Activated CD4-positive, alpha-beta memory T cell treated with anti-CD3 and anti-CD28 coated beads, Interleukin-2, amount 10 ng/mL, durations not matched to agents 7 days and 5 days (primary cell): Measurements from ENCODE around the gene TNFRSF19. TPM values are rescaled to one million over a fixed set of nuclear protein-coding genes. Genes with fewer than 3 reads are reported as not detected.

Experiments
- CTCF ChIA-PET: fragments of 350-600 bp; sonication (Branson Sonifier 250); formaldehyde crosslinking; loops from one replicate; lab custom pipeline; 2021; ENCODE audit warnings: antibody characterized with exemption, inconsistent platforms; lab: Charles Lee
- POLR2A ChIA-PET: fragments of 350-600 bp; sonication (Branson Sonifier 250); formaldehyde crosslinking; loops from one replicate; lab custom pipeline; 2021; ENCODE audit warnings: antibody characterized with exemption; lab: Charles Lee
- DNase-seq: peaks from one replicate; pipeline ENCODE4 v3.0.0-alpha.2; 2020
- H3K27ac Mint-ChIP-seq: one replicate; pipeline ENCODE4 v1.8.0; 2021; ENCODE audit warnings: mild to moderate bottlenecking, mixed read lengths
- H3K27me3 Mint-ChIP-seq: one replicate; pipeline ENCODE4 v1.8.0; 2021; ENCODE audit warnings: mixed read lengths
- H3K36me3 Mint-ChIP-seq: one replicate; pipeline ENCODE4 v1.8.0; 2021; ENCODE audit warnings: low read depth, mixed read lengths
- H3K4me1 Mint-ChIP-seq: one replicate; pipeline ENCODE4 v1.8.0; 2021; ENCODE audit warnings: mixed read lengths
- H3K4me3 Mint-ChIP-seq: one replicate; pipeline ENCODE4 v1.8.0; 2021; ENCODE audit warnings: mild to moderate bottlenecking, mixed read lengths
- H3K9me3 Mint-ChIP-seq: one replicate; pipeline ENCODE4 v1.8.0; 2021; ENCODE audit warnings: mixed read lengths
- total RNA-seq, 2 experiments: library from RNA; stranded (reverse); gene quantifications; one replicate each; pipeline ENCODE4 v1.2.3, GENCODE V29; 2021

The TNFRSF19 gene
- total RNA-seq, 2 experiments from 2014 or later = 0.33 to 0.45 TPM

GRCh38 chr13:23615395-23616081, 45.3 kb downstream of the TNFRSF19 start:
- Mint-ChIP-seq H3K27me3 (peaks cover 29% of the 10 kb centered on the region), H3K36me3 (no peaks in the 10 kb centered on the region), H3K4me3 (no peak overlapping the region), H3K27ac (no peak overlapping the region), H3K9me3 (no peaks in the 10 kb centered on the region), H3K4me1 (no peaks in the 10 kb centered on the region)
- ChIA-PET POLR2A (no interaction called here), CTCF (no interaction called here)
- DNase-seq = no peak

GRCh38 chr13:23616228-23616627, 46.0 kb downstream of the TNFRSF19 start:
- Mint-ChIP-seq H3K4me3 (no peak overlapping the region), H3K27me3 (peaks cover 29% of the 10 kb centered on the region), H3K4me1 (no peaks in the 10 kb centered on the region), H3K27ac (no peak overlapping the region), H3K9me3 (no peaks in the 10 kb centered on the region), H3K36me3 (no peaks in the 10 kb centered on the region)
- ChIA-PET CTCF (no interaction called here), POLR2A (no interaction called here)
- no peak for DNase-seq

- CTCF ChIA-PET = no interaction called here
- H3K4me1 Mint-ChIP-seq = no peaks in the 10 kb centered on the region
- H3K27ac Mint-ChIP-seq = no peak overlapping the region
- POLR2A ChIA-PET = no interaction called here
- DNase-seq = no peak
- H3K4me3 Mint-ChIP-seq = no peak overlapping the region
- peaks cover 26% of the 10 kb centered on the region for H3K27me3 Mint-ChIP-seq
- no peaks in the 10 kb centered on the region for H3K36me3 Mint-ChIP-seq
- H3K9me3 Mint-ChIP-seq = no peaks in the 10 kb centered on the region
These were observed 47.4 kb downstream of the TNFRSF19 start for GRCh38 chr13:23617551-23618024.

- no peaks in the 10 kb centered on the region for H3K36me3 Mint-ChIP-seq
These were observed 48.1 kb downstream of the TNFRSF19 start for GRCh38 chr13:23618341-23618740.

GRCh38 chr13:23619068-23619855, 49.0 kb downstream of the TNFRSF19 start:
- POLR2A ChIA-PET = no interaction called here
- CTCF ChIA-PET = no interaction called here
- no peaks in the 10 kb centered on the region for H3K9me3 Mint-ChIP-seq
- H3K4me1 Mint-ChIP-seq = no peaks in the 10 kb centered on the region
- no peak for DNase-seq
- no peaks in the 10 kb centered on the region for H3K36me3 Mint-ChIP-seq
- peaks cover 17% of the 10 kb centered on the region for H3K27me3 Mint-ChIP-seq
- no peak overlapping the region for H3K4me3 Mint-ChIP-seq
- H3K27ac Mint-ChIP-seq = no peak overlapping the region

More at GRCh38 chr13:23618341-23618740, 48.1 kb downstream of the TNFRSF19 start:
- H3K27me3 Mint-ChIP-seq = peaks cover 23% of the 10 kb centered on the region
- no peaks in the 10 kb centered on the region for H3K9me3 Mint-ChIP-seq
- no peaks in the 10 kb centered on the region for H3K4me1 Mint-ChIP-seq
- ChIA-PET CTCF (no interaction called here), POLR2A (no interaction called here)
- H3K4me3 Mint-ChIP-seq = no peak overlapping the region
- no peak overlapping the region for H3K27ac Mint-ChIP-seq
- DNase-seq = no peak

- Mint-ChIP-seq H3K4me1 (no peaks in the 10 kb centered on the region), H3K36me3 (no peaks in the 10 kb centered on the region), H3K9me3 (no peaks in the 10 kb centered on the region), H3K27ac (no peak overlapping the region), H3K4me3 (no peak overlapping the region), H3K27me3 (peaks cover 15% of the 10 kb centered on the region)
- no peak for DNase-seq
- ChIA-PET POLR2A (no interaction called here), CTCF (no interaction called here)
These were observed 50.0 kb downstream of the TNFRSF19 start for GRCh38 chr13:23620211-23620610.

GRCh38 chr13:23620613-23621315, 50.6 kb downstream of the TNFRSF19 start:
- Mint-ChIP-seq H3K27ac (no peak overlapping the region), H3K36me3 (no peaks in the 10 kb centered on the region), H3K4me3 (no peak overlapping the region), H3K27me3 (peaks cover 12% of the 10 kb centered on the region), H3K9me3 (no peaks in the 10 kb centered on the region), H3K4me1 (no peaks in the 10 kb centered on the region)
- CTCF ChIA-PET = interaction anchor here (0.6 kb wide), 1 partner anchor 175 kb away, joined by 4 read pairs; no protein-coding TSS in a partner anchor
- no peak for DNase-seq
- POLR2A ChIA-PET = interaction anchor here (1.2 kb wide), 1 partner anchor 11 kb away, joined by 3 read pairs; no protein-coding TSS in a partner anchor

- Mint-ChIP-seq H3K36me3 (no peaks in the 10 kb centered on the region), H3K27ac (no peak overlapping the region), H3K4me1 (no peaks in the 10 kb centered on the region), H3K27me3 (peaks cover 12% of the 10 kb centered on the region), H3K9me3 (no peaks in the 10 kb centered on the region), H3K4me3 (no peak overlapping the region)
- no peak for DNase-seq
- CTCF ChIA-PET = interaction anchor here (0.6 kb wide), 1 partner anchor 174 kb away, joined by 4 read pairs; no protein-coding TSS in a partner anchor
- POLR2A ChIA-PET = interaction anchor here (1.2 kb wide), 1 partner anchor 11 kb away, joined by 3 read pairs; no protein-coding TSS in a partner anchor
These were observed 51.1 kb downstream of the TNFRSF19 start for GRCh38 chr13:23621316-23621645.

GRCh38 chr13:23622985-23623384, 52.8 kb downstream of the TNFRSF19 start:
- H3K4me1 Mint-ChIP-seq = no peaks in the 10 kb centered on the region
- peaks cover 7% of the 10 kb centered on the region for H3K27me3 Mint-ChIP-seq
- no peaks in the 10 kb centered on the region for H3K36me3 Mint-ChIP-seq
- no peak overlapping the region for H3K27ac Mint-ChIP-seq
- H3K9me3 Mint-ChIP-seq = no peaks in the 10 kb centered on the region
- ChIA-PET CTCF (no interaction called here), POLR2A (no interaction called here)
- DNase-seq = no peak
- H3K4me3 Mint-ChIP-seq = no peak overlapping the region

- H3K4me1 Mint-ChIP-seq = no peaks in the 10 kb centered on the region
- H3K27ac Mint-ChIP-seq = no peak overlapping the region
- H3K27me3 Mint-ChIP-seq = peaks cover 10% of the 10 kb centered on the region
- no peaks in the 10 kb centered on the region for H3K36me3 Mint-ChIP-seq
- DNase-seq = no peak
- CTCF ChIA-PET = no interaction called here
- POLR2A ChIA-PET = no interaction called here
- no peaks in the 10 kb centered on the region for H3K9me3 Mint-ChIP-seq
- no peak overlapping the region for H3K4me3 Mint-ChIP-seq
These were observed 53.2 kb downstream of the TNFRSF19 start for GRCh38 chr13:23623394-23623793.

GRCh38 chr13:23626700-23627099, 56.5 kb downstream of the TNFRSF19 start:
- CTCF ChIA-PET = no interaction called here
- no peaks in the 10 kb centered on the region for H3K4me1 Mint-ChIP-seq
- H3K27me3 Mint-ChIP-seq = peaks cover 6% of the 10 kb centered on the region
- DNase-seq = no peak
- POLR2A ChIA-PET = no interaction called here
- no peaks in the 10 kb centered on the region for H3K36me3 Mint-ChIP-seq
- no peak overlapping the region for H3K4me3 Mint-ChIP-seq
- no peak overlapping the region for H3K27ac Mint-ChIP-seq
- H3K9me3 Mint-ChIP-seq = no peaks in the 10 kb centered on the region

GRCh38 chr13:23627410-23627809, 57.2 kb downstream of the TNFRSF19 start:
- Mint-ChIP-seq H3K4me3 (no peak overlapping the region), H3K27me3 (peaks cover 6% of the 10 kb centered on the region), H3K27ac (no peak overlapping the region), H3K4me1 (no peaks in the 10 kb centered on the region), H3K9me3 (no peaks in the 10 kb centered on the region), H3K36me3 (no peaks in the 10 kb centered on the region)
- DNase-seq = no peak
- CTCF ChIA-PET = no interaction called here
- POLR2A ChIA-PET = no interaction called here

GRCh38 chr13:23628250-23628649, 58.0 kb downstream of the TNFRSF19 start:
- no peak overlapping the region for H3K27ac Mint-ChIP-seq
- ChIA-PET CTCF (no interaction called here), POLR2A (no interaction called here)
- H3K4me1 Mint-ChIP-seq = no peaks in the 10 kb centered on the region
- no peaks in the 10 kb centered on the region for H3K9me3 Mint-ChIP-seq
- no peak for DNase-seq
- H3K27me3 Mint-ChIP-seq = peaks cover 6% of the 10 kb centered on the region
- H3K36me3 Mint-ChIP-seq = no peaks in the 10 kb centered on the region
- H3K4me3 Mint-ChIP-seq = no peak overlapping the region
